ENCODE data around the gene STAT5B. TPM values are rescaled to one million over a fixed set of nuclear protein-coding genes. Genes with fewer than 3 reads are reported as not detected.

Gene STAT5B
- total RNA-seq, 1 experiment from 2014 or later, result 7.1 TPM

DNA sequence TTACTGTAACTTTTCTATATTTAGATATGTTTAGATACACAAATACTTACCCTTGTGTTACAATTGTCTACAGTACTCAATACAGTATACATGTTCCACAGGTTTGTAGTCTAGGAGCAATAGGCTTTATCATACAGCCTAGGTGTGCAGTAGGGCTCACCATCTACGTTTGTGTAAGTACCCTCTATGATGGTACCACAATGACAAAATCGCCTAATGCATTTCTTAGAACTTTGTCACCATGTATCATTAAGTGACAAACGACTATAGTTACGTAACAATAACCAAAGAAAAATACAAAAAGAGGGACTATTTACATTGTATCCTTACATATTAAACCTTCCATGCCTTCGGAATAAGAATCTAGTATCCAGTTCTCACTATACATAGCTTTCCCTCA is 8.0 kb downstream of the STAT5B start (continued):
- no peak for TF ChIP-seq REST (IDR thresholded peaks at IDR 0.05; ENCODE audit: low read depth)

DNA sequence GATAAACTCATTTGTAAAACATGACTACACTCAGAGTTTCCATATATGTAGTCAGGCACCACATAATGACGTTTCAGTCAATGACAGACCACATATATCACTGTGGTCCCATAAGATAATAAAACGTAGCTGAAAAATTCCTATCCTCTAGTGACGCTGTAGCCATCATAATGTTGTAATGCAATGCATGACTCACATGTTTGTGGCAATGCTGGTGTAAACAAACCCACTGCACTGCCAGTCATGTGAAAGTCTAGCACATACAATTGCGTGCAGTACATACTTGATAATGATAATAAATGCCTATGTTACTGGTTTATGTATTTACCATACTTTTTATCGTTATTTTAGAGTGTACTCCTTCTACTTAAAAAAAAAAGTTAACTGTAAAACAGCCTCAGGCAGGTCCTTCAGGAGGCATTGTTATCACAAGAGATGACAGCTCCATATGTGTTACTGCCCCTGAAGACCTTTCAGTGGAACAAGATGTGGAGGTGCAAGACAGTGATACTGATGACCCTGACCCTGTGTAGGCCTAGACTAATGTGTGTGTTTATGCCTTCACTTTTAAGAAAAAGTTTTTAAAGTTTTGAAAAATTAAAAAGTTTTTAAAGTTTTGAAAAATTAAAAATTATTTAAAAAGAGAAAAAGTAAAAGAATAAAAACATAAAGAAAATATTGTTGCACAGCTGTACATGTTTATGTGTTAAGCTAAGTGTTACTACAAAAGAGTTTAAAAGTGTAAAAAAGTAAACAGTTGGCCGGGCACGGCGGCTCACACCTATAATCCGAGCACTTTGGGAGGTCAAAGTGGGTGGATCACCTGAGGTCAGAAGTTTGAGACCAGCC is 9.0 kb downstream of the STAT5B start:
- ChIA-PET POLR2A (interaction anchor here (1.3 kb wide), 1 partner anchor 9 kb away, joined by 4 read pairs; the partner anchor contains the start of gene STAT5B), RAD21 (ENCODE audit: low non-redundant PET in 1 of 2, low total read pairs in 2 of 2, uncharacterized antibody in 2 of 2, unreplicated experiment in 2 of 2) (interaction anchor here in 1 of 2 experiments (0.6 kb wide), 1 partner anchor 59 kb away, joined by 5 read pairs; no protein-coding TSS in a partner anchor), CTCF (interaction anchor here (0.7 kb wide), 1 partner anchor 45 kb away, joined by 3 read pairs; no protein-coding TSS in a partner anchor)
- H3K79me2 ChIP-seq (ENCODE audit: insufficient read depth, low read length), result peaks cover 31% of the 10 kb centered on the region
- intact Hi-C loops (cut with micrococcal nuclease), result no loop called here
- H3K4me1 ChIP-seq (ENCODE audit: control insufficient read depth in 1 of 2, insufficient read depth in 2 of 2, low read length in 2 of 2), result peaks cover 9 to 11% of the 10 kb centered on the region in 2 experiments; a peak in 3 of 4 replicates
- no peak overlapping the region for H3K9ac ChIP-seq (ENCODE audit: low read length)
- H4K20me1 ChIP-seq (ENCODE audit: insufficient read depth), result no peaks in the 10 kb centered on the region
- no peaks in the 10 kb centered on the region for H3K9me3 ChIP-seq (ENCODE audit: control insufficient read depth in 1 of 2, insufficient read depth in 1 of 2, low read depth in 1 of 2, low read length in 2 of 2)
- H3K4me3 ChIP-seq (replicated peaks in 1 of 2; ENCODE audit: low read depth in 1 of 2, low read length in 2 of 2), result no peak overlapping the region
- H3K36me3 ChIP-seq (ENCODE audit: control insufficient read depth in 1 of 2, insufficient read depth in 2 of 2, low read length in 2 of 2), result no peaks in the 10 kb centered on the region
- H3K27ac ChIP-seq (ENCODE audit: low read depth, low read length), result no peak overlapping the region
- DNase-seq (ENCODE audit: low read depth, low spot score), result peak; percentile 76
- BruUV-seq (replicated peaks), result no TSS peak
- H3K4me2 ChIP-seq (ENCODE audit: low read length), result peak overlapping the region; percentile 10; the same call in 1 of the 2 replicates
- no peaks in the 10 kb centered on the region for H3K27me3 ChIP-seq (ENCODE audit: insufficient read depth, low read length)
- ATAC-seq, result peak; percentile 80
- no peaks in the 10 kb centered on the region for H3K9me2 ChIP-seq (ENCODE audit: insufficient read depth)
- H2AFZ ChIP-seq (ENCODE audit: low read depth, low read length, poor library complexity, severe bottlenecking), result no peak overlapping the region
- TF ChIP-seq CEBPB (IDR thresholded peaks at IDR 0.05; ENCODE audit: low read depth), result peak; percentile 63
- TF ChIP-seq TCF7L2 (IDR thresholded peaks at IDR 0.05; ENCODE audit: borderline replicate concordance, extremely low read depth, insufficient read depth, insufficient read length), result no peak
- peak; percentile 47; the same call in 1 of the 2 replicates for TF ChIP-seq FOSL1 (IDR thresholded peaks at IDR 0.05; ENCODE audit: low read depth)
- TF ChIP-seq ELF1 (IDR thresholded peaks at IDR 0.05; ENCODE audit: borderline replicate concordance, low read depth), result no peak
- TF ChIP-seq EZH2phosphoT487 (IDR thresholded peaks at IDR 0.05; ENCODE audit: borderline replicate concordance), result no peak
- TF ChIP-seq ZFX (IDR thresholded peaks at IDR 0.05), result no peak
- TF ChIP-seq SRF (IDR thresholded peaks at IDR 0.05; ENCODE audit: low read depth), result no peak
- no peak for TF ChIP-seq ZNF274 (IDR thresholded peaks at IDR 0.05; ENCODE audit: low read depth, low read length)
- TF ChIP-seq, protein P1, sequence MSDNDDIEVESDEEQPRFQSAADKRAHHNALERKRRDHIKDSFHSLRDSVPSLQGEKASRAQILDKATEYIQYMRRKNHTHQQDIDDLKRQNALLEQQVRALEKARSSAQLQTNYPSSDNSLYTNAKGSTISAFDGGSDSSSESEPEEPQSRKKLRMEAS (IDR thresholded peaks at IDR 0.05), result no peak
- TF ChIP-seq REST (IDR thresholded peaks at IDR 0.05; ENCODE audit: low read depth), result no peak
- TF ChIP-seq CTCF (IDR thresholded peaks at IDR 0.05 in 2 of 3, conservative IDR thresholded peaks at IDR 0.05 in 1 of 3; ENCODE audit: borderline replicate concordance in 1 of 3, insufficient read depth in 1 of 3, low read depth in 2 of 3, low read length in 2 of 3), result no peak
- no peak for TF ChIP-seq POLR2A (IDR thresholded peaks at IDR 0.05; ENCODE audit: borderline replicate concordance, extremely low read depth, insufficient read depth, insufficient read length)
- no peak for TF ChIP-seq CBX3 (IDR thresholded peaks at IDR 0.05; ENCODE audit: low read depth)

All from HCT116 (cell line).